SK-N-SH (cell line): ENCODE measurements around the gene FMO5. TPM values are rescaled to one million over a fixed set of nuclear protein-coding genes. Genes with fewer than 3 reads are reported as not detected.

Source experiments
- CTCF ChIA-PET: fragments of 300-600, 350-600 bp; formaldehyde crosslinking; extraction: SDS; loops from one replicate; lab custom pipeline; 2021; lab: Yijun Ruan, JAX
- POLR2A ChIA-PET: fragments of 350-600 bp; sonication (Branson Sonifier 250); formaldehyde crosslinking; extraction: SDS; loops from one replicate; lab custom pipeline; 2020; ENCODE audit warnings: antibody characterized with exemption, inconsistent platforms; lab: Yijun Ruan, JAX
- DNase-seq: peaks from one replicate; pipeline ENCODE4 v3.0.0; 2012
- H2AFZ ChIP-seq: fragments of 200-600 bp; sonication (generic); 2 replicates; pipeline ENCODE4 v1.8.1; 2016; ENCODE audit warnings: antibody characterized with exemption, mild to moderate bottlenecking, low read depth
- H3F3A ChIP-seq: fragments of 200-600 bp; sonication (generic); replicated peaks from 2 replicates; pipeline ENCODE3; 2016; ENCODE audit warnings: antibody characterized with exemption, mild to moderate bottlenecking; ENCODE audit not compliant: insufficient read depth
- H3K27ac ChIP-seq, 2 experiments: fragments of 200-500 bp in 1 of 2; fragments of 200-600 bp in 1 of 2; sonication (Bioruptor generic) in 1 of 2; sonication (generic), shearing (Covaris generic) in 1 of 2; 2 replicates each; pipeline versions ENCODE4 v1.5.1 to v1.6.1; 2014 to 2016; ENCODE audit warnings: low read depth in 2 of 2, inconsistent platforms in 1 of 2, low read length in 1 of 2, mild to moderate bottlenecking in 1 of 2, mixed read lengths in 1 of 2
- H3K27me3 ChIP-seq: fragments of 200-600 bp; sonication (generic), shearing (Covaris generic); 2 replicates; pipeline ENCODE4 v1.6.1; 2016; ENCODE audit warnings: mixed run types; ENCODE audit not compliant: insufficient read depth
- H3K36me3 ChIP-seq, 2 experiments: fragments of 200-500 bp in 1 of 2; fragments of 200-600 bp in 1 of 2; sonication (Bioruptor generic) in 1 of 2; sonication (generic) in 1 of 2; replicated peaks in 1 of 2; 2 replicates each; pipeline versions ENCODE3 to v1.5.1; 2014 to 2016; ENCODE audit warnings: low read length in 1 of 2, mild to moderate bottlenecking in 1 of 2; ENCODE audit not compliant: insufficient read depth in 2 of 2, control insufficient read depth in 1 of 2
- H3K4me1 ChIP-seq, 2 experiments: fragments of 200-500 bp in 1 of 2; fragments of 200-600 bp in 1 of 2; sonication (Bioruptor generic) in 1 of 2; sonication (generic), shearing (Covaris generic) in 1 of 2; 2 replicates each; pipeline versions ENCODE4 v1.5.1 to v1.6.1; 2014 to 2016; ENCODE audit warnings: low read depth in 1 of 2, low read length in 1 of 2, mixed run types in 1 of 2; ENCODE audit not compliant: insufficient read depth in 2 of 2, control insufficient read depth in 1 of 2
- H3K4me2 ChIP-seq: fragments of 200-600 bp; sonication (generic), shearing (Covaris generic); 2 replicates; pipeline ENCODE4 v1.6.1; 2017; ENCODE audit warnings: mixed run types
- H3K4me3 ChIP-seq, 2 experiments: fragments of 200-500 bp in 1 of 2; fragments of 200-600 bp in 1 of 2; sonication (Bioruptor generic) in 1 of 2; sonication (generic), shearing (Covaris generic) in 1 of 2; 2 replicates each; pipeline versions ENCODE4 v1.5.1 to v1.8.1; 2014 to 2016; ENCODE audit warnings: low read depth in 2 of 2, inconsistent platforms in 1 of 2, low read length in 1 of 2, mild to moderate bottlenecking in 1 of 2, mixed read lengths in 1 of 2, moderate library complexity in 1 of 2
- H3K79me2 ChIP-seq: fragments of 200-600 bp; sonication (generic); 2 replicates; pipeline ENCODE4 v1.8.1; 2017; ENCODE audit warnings: mild to moderate bottlenecking; ENCODE audit not compliant: insufficient read depth
- H3K9ac ChIP-seq: fragments of 200-600 bp; sonication (generic); 2 replicates; pipeline ENCODE4 v1.6.1; 2017; ENCODE audit warnings: mixed run types
- H3K9me2 ChIP-seq: fragments of 200-600 bp; sonication (generic); 2 replicates; pipeline ENCODE4 v1.6.1; 2017; ENCODE audit warnings: mixed run types
- H3K9me3 ChIP-seq: fragments of 200-600 bp; sonication (generic); 2 replicates; pipeline ENCODE4 v1.6.1; 2017; ENCODE audit warnings: mixed run types, mild to moderate bottlenecking, moderate library complexity
- H4K20me1 ChIP-seq: fragments of 200-600 bp; sonication (generic); 2 replicates; pipeline ENCODE4 v1.6.1; 2017; ENCODE audit warnings: mild to moderate bottlenecking, mixed run types; ENCODE audit not compliant: insufficient read depth
- CTCF ChIP-seq: fragments of 200-600 bp; sonication (generic); IDR thresholded peaks from 2 replicates; pipeline ENCODE4 v1.6.1; 2017; ENCODE audit warnings: antibody characterized with exemption, mild to moderate bottlenecking, moderate library complexity
- ELF1 ChIP-seq: IDR thresholded peaks from 2 replicates; pipeline ENCODE4 v1.4.0; 2012
- FOSL2 ChIP-seq: IDR thresholded peaks from 2 replicates; pipeline ENCODE4 v1.4.0; 2012; ENCODE audit warnings: low read depth, mild to moderate bottlenecking, moderate library complexity, borderline replicate concordance
- JUND ChIP-seq: IDR thresholded peaks from 2 replicates; pipeline ENCODE4 v1.4.0; 2012
- POLR2AphosphoS5 ChIP-seq: IDR thresholded peaks from 2 replicates; pipeline ENCODE4 v1.6.1; 2012; ENCODE audit warnings: low read depth, low read length
- SIN3A ChIP-seq: IDR thresholded peaks from 2 replicates; pipeline ENCODE4 v1.6.1; 2012; ENCODE audit warnings: low read depth, mild to moderate bottlenecking, low read length, moderate library complexity, borderline replicate concordance
- USF1 ChIP-seq: IDR thresholded peaks from 2 replicates; pipeline ENCODE4 v1.4.0; 2012; ENCODE audit warnings: low read depth, borderline replicate concordance
- WGBS: methylation state at CpG from one replicate; pipeline ENCODE4 v1.1.6; 2017; ENCODE audit warnings: low lambda C conversion rate; 5-methylcytosine and 5-hydroxymethylcytosine counted together
- polyA plus RNA-seq, 3 experiments: library from polyadenylated mRNA; depleted of rRNA; stranded (reverse); fragments of >200 nt; gene quantifications; 2 replicates each; pipeline ENCODE4 v1.2.3, GENCODE V29; 2012
- TF ChIP-seq, protein P1 (sequence below): IDR thresholded peaks from 2 replicates; pipeline ENCODE4 v1.6.1; 2012; ENCODE audit warnings: mild to moderate bottlenecking, low read depth, low read length, moderate library complexity
- TF ChIP-seq, protein P2 (sequence below): IDR thresholded peaks from 2 replicates; pipeline ENCODE4; 2012

The FMO5 gene
- polyA plus RNA-seq, 1 of the 3 experiments (the other 2 are of a cell fraction): 0.30 TPM

- TF ChIP-seq, protein P1, sequence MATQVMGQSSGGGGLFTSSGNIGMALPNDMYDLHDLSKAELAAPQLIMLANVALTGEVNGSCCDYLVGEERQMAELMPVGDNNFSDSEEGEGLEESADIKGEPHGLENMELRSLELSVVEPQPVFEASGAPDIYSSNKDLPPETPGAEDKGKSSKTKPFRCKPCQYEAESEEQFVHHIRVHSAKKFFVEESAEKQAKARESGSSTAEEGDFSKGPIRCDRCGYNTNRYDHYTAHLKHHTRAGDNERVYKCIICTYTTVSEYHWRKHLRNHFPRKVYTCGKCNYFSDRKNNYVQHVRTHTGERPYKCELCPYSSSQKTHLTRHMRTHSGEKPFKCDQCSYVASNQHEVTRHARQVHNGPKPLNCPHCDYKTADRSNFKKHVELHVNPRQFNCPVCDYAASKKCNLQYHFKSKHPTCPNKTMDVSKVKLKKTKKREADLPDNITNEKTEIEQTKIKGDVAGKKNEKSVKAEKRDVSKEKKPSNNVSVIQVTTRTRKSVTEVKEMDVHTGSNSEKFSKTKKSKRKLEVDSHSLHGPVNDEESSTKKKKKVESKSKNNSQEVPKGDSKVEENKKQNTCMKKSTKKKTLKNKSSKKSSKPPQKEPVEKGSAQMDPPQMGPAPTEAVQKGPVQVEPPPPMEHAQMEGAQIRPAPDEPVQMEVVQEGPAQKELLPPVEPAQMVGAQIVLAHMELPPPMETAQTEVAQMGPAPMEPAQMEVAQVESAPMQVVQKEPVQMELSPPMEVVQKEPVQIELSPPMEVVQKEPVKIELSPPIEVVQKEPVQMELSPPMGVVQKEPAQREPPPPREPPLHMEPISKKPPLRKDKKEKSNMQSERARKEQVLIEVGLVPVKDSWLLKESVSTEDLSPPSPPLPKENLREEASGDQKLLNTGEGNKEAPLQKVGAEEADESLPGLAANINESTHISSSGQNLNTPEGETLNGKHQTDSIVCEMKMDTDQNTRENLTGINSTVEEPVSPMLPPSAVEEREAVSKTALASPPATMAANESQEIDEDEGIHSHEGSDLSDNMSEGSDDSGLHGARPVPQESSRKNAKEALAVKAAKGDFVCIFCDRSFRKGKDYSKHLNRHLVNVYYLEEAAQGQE: no peak
- no peak for TF ChIP-seq FOSL2
- TF ChIP-seq USF1: no peak
- no peak for TF ChIP-seq SIN3A
- TF ChIP-seq ELF1: no peak
- TF ChIP-seq CTCF: no peak
Measured at GRCh38 chr1:147185432-147185831, 39.7 kb downstream of the FMO5 start (continued).

DNA sequence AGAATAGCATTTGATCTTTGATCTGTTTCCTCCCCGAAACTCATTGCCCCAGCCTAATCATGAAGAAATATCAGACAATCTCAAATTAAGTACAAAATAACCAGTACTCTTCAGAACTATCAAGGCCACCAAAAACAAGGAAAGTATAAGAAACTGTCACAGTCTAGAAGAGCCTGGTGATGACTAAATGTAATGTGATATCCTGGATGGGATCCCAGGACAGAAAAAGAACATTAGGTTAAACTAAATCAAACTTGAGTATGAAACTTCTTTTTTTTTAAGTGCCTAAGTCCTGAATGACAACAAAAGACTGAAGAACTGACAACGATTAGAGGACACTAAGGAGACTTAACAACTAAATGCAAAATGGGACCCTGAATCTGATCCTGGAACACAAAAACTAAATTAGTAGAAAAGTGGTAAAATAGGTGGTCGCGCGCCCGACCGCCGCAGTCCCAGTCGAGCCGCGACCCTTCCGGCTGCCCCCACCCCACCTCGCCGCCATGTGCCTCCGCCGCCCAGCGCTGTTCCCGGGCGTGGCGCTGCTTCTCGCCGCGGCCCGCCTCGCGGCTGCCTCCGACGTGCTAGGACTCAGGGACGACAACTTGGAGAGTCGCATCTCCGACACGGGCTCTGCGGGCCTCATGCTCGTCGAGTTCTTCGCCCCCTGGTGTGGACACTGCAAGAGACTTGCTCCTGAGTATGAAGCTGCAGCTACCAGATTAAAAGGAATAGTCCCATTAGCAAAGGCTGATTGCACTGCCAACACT is 47.3 kb downstream of the FMO5 start:
- no peak overlapping the region for H3K4me3 ChIP-seq
- peaks cover 2% of the 10 kb centered on the region for H3F3A ChIP-seq
- CTCF ChIA-PET: interaction anchor here (1.4 kb wide), 1 partner anchor 9 kb away, joined by 5 read pairs; no protein-coding TSS in a partner anchor
- TF ChIP-seq POLR2AphosphoS5 (no peak), JUND (peak; percentile 10; the same call in 1 of the 2 replicates)
- TF ChIP-seq, protein P2, sequence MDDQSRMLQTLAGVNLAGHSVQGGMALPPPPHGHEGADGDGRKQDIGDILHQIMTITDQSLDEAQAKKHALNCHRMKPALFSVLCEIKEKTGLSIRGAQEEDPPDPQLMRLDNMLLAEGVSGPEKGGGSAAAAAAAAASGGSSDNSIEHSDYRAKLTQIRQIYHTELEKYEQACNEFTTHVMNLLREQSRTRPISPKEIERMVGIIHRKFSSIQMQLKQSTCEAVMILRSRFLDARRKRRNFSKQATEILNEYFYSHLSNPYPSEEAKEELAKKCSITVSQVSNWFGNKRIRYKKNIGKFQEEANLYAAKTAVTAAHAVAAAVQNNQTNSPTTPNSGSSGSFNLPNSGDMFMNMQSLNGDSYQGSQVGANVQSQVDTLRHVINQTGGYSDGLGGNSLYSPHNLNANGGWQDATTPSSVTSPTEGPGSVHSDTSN: peak; percentile 40; the same call in 1 of the 2 replicates
- TF ChIP-seq, all 33 proteins: peak for 2
- 87% methylated on average over 29 of the region's 36 CpGs for WGBS
- Histone ChIP-seq H3K79me2 (no peaks in the 10 kb centered on the region), H3K4me2 (no peak overlapping the region), H3K27ac (no peak overlapping the region), H3K27me3 (no peaks in the 10 kb centered on the region), H4K20me1 (no peaks in the 10 kb centered on the region), H3K4me1 (peaks cover 0 to 4% of the 10 kb centered on the region in 2 experiments; a peak in 2 of 4 replicates), H3K9me2 (no peaks in the 10 kb centered on the region), H3K9me3 (no peaks in the 10 kb centered on the region), H3K36me3 (peaks cover 0 to 3% of the 10 kb centered on the region in 2 experiments), H3K9ac (no peak overlapping the region), H2AFZ (no peak overlapping the region)
- POLR2A ChIA-PET: no interaction called here
- DNase-seq: no peak
